GM12878 (cell line): Measurements from ENCODE around the gene DGKQ. TPM values are rescaled to one million over a fixed set of nuclear protein-coding genes. Genes with fewer than 3 reads are reported as not detected.
A peak's percentile ranks its signal among the peaks of the same experiment; 100 is the strongest.

Experiments used
- ATF7 ChIP-seq: fragments of 450-650 bp; IDR thresholded peaks from 2 replicates; pipeline ENCODE4 v1.6.1; 2016; ENCODE audit warnings: low read depth, mild to moderate bottlenecking
- BHLHE40 ChIP-seq, 2 experiments: fragments of 450-650 bp in 1 of 2; IDR thresholded peaks; 2 replicates each; pipeline ENCODE4 v1.6.1; 2011 to 2017; ENCODE audit warnings: low read depth in 2 of 2, borderline replicate concordance in 1 of 2, improper control_type of control experiment in 1 of 2, low read length in 1 of 2, mild to moderate bottlenecking in 1 of 2
- CHD2 ChIP-seq: IDR thresholded peaks from 2 replicates; pipeline ENCODE4 v1.6.1; 2011; ENCODE audit warnings: low read depth, low read length, improper control_type of control experiment, borderline replicate concordance
- EP300 ChIP-seq, 2 experiments: fragments of 150-350 bp in 1 of 2; IDR thresholded peaks; 2 replicates each; pipeline ENCODE4 v1.6.1; 2011 to 2012; ENCODE audit warnings: low read depth in 2 of 2, low read length in 2 of 2, borderline replicate concordance in 1 of 2, improper control_type of control experiment in 1 of 2, inconsistent platforms in 1 of 2; ENCODE audit not compliant: control insufficient read depth in 1 of 2
- FOXM1 ChIP-seq: IDR thresholded peaks from 2 replicates; pipeline ENCODE4 v1.6.1; 2012; ENCODE audit warnings: low read depth, mild to moderate bottlenecking, inconsistent platforms, low read length, moderate library complexity
- GATAD2B ChIP-seq: fragments of 450-650 bp; conservative IDR thresholded peaks from 2 replicates; pipeline ENCODE4 v1.6.1; 2017; ENCODE audit warnings: low read depth, mild to moderate bottlenecking, moderate library complexity
- HCFC1 ChIP-seq: fragments of 150-350 bp; IDR thresholded peaks from 2 replicates; pipeline ENCODE4 v1.6.1; 2014; ENCODE audit warnings: low read length
- IKZF1 ChIP-seq: fragments of 450-650 bp; conservative IDR thresholded peaks from 2 replicates; pipeline ENCODE4 v1.6.1; 2017; ENCODE audit warnings: antibody characterized with exemption, mild to moderate bottlenecking
- IKZF2 ChIP-seq, 2 experiments: fragments of 450-650 bp; IDR thresholded peaks; 2 replicates each; pipeline ENCODE4 v1.6.1; 2017; ENCODE audit warnings: mild to moderate bottlenecking in 2 of 2, moderate library complexity in 2 of 2
- KAT2A ChIP-seq: conservative IDR thresholded peaks from 2 replicates; pipeline ENCODE4 v1.6.1; 2011; ENCODE audit warnings: low read depth, low read length; ENCODE audit not compliant: control insufficient read depth
- LARP7 ChIP-seq: fragments of 450-650 bp; IDR thresholded peaks from 2 replicates; pipeline ENCODE4 v1.6.1; 2017; ENCODE audit warnings: mild to moderate bottlenecking
- MTA2 ChIP-seq: fragments of 450-650 bp; IDR thresholded peaks from 2 replicates; pipeline ENCODE4 v1.6.1; 2016; ENCODE audit warnings: low read depth, mild to moderate bottlenecking, moderate library complexity
- MXI1 ChIP-seq: fragments of 150-350 bp; IDR thresholded peaks from 2 replicates; pipeline ENCODE4 v1.6.1; 2011; ENCODE audit warnings: low read depth, mild to moderate bottlenecking, inconsistent platforms, low read length, improper control_type of control experiment
- POLR2A ChIP-seq: IDR thresholded peaks from 2 replicates; pipeline ENCODE4 v1.6.1; 2011; ENCODE audit warnings: low read depth, mild to moderate bottlenecking, low read length
- POLR2AphosphoS2 ChIP-seq: IDR thresholded peaks from 2 replicates; pipeline ENCODE4 v1.6.1; 2011; ENCODE audit warnings: low read depth, mild to moderate bottlenecking, low read length, improper control_type of control experiment, moderate library complexity
- RCOR1 ChIP-seq: conservative IDR thresholded peaks from 2 replicates; pipeline ENCODE4 v1.6.1; 2012; ENCODE audit warnings: low read depth, low read length, improper control_type of control experiment
- TCF12 ChIP-seq: IDR thresholded peaks from 2 replicates; pipeline ENCODE4 v1.6.1; 2011; ENCODE audit warnings: low read depth, mild to moderate bottlenecking, low read length
- ZNF217 ChIP-seq: fragments of 450-650 bp; IDR thresholded peaks from 2 replicates; pipeline ENCODE4 v1.6.1; 2017; ENCODE audit warnings: antibody characterized with exemption, mild to moderate bottlenecking
- ZNF24 ChIP-seq: fragments of 450-650 bp; IDR thresholded peaks from 2 replicates; pipeline ENCODE4 v1.6.1; 2017; ENCODE audit warnings: antibody characterized with exemption, mild to moderate bottlenecking
- polyA plus RNA-seq, 11 experiments: library from polyadenylated mRNA; depleted of rRNA in 4 of 11; unstranded in 6 of 11; stranded (reverse) in 5 of 11; fragments of >200 nt; fragmentation: Nextera tagmentation in 4 of 11; fragmentation: Illumina TruSeq in 1 of 11; extraction: Ambion mirVana in 4 of 11; extraction: Trizol in 1 of 11; gene quantifications; 1 replicate in 1 of 11; 2 replicates in 10 of 11; pipeline versions ENCODE4 v1.2.1 to v1.2.3, GENCODE V29; 2011 to 2016; ENCODE audit warnings: inconsistent platforms in 2 of 11, missing spikeins in 2 of 11, low read depth in 1 of 11
- total RNA-seq, 4 experiments: library from RNA; depleted of rRNA in 3 of 4; stranded (reverse); fragments of >200 nt in 3 of 4; fragmentation: Illumina TruSeq in 1 of 4; extraction: Trizol in 1 of 4; gene quantifications; 2 replicates each; pipeline versions ENCODE4 v1.2.1 to v1.2.3, GENCODE V29; 2013 to 2021
- TF ChIP-seq, protein P1 (sequence below): fragments of 450-650 bp; IDR thresholded peaks from 2 replicates; pipeline ENCODE4 v1.6.1; 2018; ENCODE audit warnings: mild to moderate bottlenecking, low read depth, moderate library complexity; ENCODE audit not compliant: partially characterized antibody
- TF ChIP-seq, protein P2 (sequence below): fragments of 450-650 bp; IDR thresholded peaks from 2 replicates; pipeline ENCODE4 v1.6.1; 2017; ENCODE audit warnings: mild to moderate bottlenecking, moderate library complexity

The DGKQ gene
- total and polyA plus RNA-seq, 10 of the 15 experiments (the other 5 are each of a cell fraction or from before 2014, with no cell fraction given) = 0.11 to 10.5 (median 1.4) TPM

DNA sequence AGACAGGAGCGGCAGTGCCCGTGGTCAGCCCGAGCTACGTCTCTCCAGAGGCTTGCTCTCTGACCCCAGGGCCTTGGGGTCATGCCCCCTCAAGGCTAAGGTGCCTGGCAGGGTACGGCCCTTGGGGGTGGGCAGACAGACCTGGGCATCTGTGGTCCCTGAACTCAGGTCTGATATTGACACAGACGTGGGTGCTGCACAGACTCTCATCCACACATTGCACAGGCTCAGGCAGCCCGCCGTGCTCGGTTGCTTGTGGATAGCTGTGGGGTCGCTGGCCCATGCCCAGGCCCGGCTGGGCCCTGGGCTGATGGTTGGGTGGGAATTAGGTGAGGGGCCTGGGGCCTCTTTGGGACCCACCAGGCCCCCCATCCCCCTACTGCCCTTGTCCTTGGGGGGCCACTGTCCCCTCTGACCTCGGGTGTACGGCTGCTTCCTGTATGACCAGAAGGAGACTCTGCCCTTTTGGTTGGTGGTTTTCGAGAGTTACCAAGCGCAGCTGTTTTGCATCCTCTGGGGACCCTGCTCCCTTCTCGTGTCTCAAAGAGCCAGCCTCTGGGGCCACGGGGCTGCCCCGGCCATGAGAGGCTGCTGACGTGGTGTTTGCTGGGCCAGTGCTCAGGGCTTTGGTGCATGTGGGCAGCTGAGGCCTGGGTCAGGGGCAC lies 48.1 kb upstream of the DGKQ start (continued):
- TF ChIP-seq IKZF1 = peak; percentile 55; the same call in 1 of the 2 replicates
- TF ChIP-seq RCOR1 = 0 out of 2 replicates have a peak, but pooled peaks have one; percentile 36
- TF ChIP-seq ZNF217 = peak; percentile 22; the same call in 1 of the 2 replicates
- TF ChIP-seq MTA2 = peak; percentile 74; the same call in 1 of the 2 replicates
- no peak for TF ChIP-seq FOXM1
- TF ChIP-seq, protein P1, sequence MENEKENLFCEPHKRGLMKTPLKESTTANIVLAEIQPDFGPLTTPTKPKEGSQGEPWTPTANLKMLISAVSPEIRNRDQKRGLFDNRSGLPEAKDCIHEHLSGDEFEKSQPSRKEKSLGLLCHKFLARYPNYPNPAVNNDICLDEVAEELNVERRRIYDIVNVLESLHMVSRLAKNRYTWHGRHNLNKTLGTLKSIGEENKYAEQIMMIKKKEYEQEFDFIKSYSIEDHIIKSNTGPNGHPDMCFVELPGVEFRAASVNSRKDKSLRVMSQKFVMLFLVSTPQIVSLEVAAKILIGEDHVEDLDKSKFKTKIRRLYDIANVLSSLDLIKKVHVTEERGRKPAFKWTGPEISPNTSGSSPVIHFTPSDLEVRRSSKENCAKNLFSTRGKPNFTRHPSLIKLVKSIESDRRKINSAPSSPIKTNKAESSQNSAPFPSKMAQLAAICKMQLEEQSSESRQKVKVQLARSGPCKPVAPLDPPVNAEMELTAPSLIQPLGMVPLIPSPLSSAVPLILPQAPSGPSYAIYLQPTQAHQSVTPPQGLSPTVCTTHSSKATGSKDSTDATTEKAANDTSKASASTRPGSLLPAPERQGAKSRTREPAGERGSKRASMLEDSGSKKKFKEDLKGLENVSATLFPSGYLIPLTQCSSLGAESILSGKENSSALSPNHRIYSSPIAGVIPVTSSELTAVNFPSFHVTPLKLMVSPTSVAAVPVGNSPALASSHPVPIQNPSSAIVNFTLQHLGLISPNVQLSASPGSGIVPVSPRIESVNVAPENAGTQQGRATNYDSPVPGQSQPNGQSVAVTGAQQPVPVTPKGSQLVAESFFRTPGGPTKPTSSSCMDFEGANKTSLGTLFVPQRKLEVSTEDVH = no peak
- TF ChIP-seq POLR2A = peak; percentile 16; the same call in 1 of the 2 replicates
- TF ChIP-seq ZNF24 = no peak
- TF ChIP-seq LARP7 = 0 out of 2 replicates have a peak, but pooled peaks have one; percentile 47
- TF ChIP-seq BHLHE40 (IDR thresholded peaks at IDR 0.05; ENCODE audit: borderline replicate concordance in 1 of 2, low read depth in 2 of 2, low read length in 1 of 2) = peak; percentile 59 to 69; a peak in 3 of 4 replicates
- TF ChIP-seq CHD2 = peak; percentile 68
- peak; percentile 48 to 52; a peak in 2 of 4 replicates for TF ChIP-seq EP300 (IDR thresholded peaks at IDR 0.05; ENCODE audit: borderline replicate concordance in 1 of 2, control insufficient read depth in 1 of 2, low read depth in 2 of 2, low read length in 2 of 2)
- TF ChIP-seq, protein P2, sequence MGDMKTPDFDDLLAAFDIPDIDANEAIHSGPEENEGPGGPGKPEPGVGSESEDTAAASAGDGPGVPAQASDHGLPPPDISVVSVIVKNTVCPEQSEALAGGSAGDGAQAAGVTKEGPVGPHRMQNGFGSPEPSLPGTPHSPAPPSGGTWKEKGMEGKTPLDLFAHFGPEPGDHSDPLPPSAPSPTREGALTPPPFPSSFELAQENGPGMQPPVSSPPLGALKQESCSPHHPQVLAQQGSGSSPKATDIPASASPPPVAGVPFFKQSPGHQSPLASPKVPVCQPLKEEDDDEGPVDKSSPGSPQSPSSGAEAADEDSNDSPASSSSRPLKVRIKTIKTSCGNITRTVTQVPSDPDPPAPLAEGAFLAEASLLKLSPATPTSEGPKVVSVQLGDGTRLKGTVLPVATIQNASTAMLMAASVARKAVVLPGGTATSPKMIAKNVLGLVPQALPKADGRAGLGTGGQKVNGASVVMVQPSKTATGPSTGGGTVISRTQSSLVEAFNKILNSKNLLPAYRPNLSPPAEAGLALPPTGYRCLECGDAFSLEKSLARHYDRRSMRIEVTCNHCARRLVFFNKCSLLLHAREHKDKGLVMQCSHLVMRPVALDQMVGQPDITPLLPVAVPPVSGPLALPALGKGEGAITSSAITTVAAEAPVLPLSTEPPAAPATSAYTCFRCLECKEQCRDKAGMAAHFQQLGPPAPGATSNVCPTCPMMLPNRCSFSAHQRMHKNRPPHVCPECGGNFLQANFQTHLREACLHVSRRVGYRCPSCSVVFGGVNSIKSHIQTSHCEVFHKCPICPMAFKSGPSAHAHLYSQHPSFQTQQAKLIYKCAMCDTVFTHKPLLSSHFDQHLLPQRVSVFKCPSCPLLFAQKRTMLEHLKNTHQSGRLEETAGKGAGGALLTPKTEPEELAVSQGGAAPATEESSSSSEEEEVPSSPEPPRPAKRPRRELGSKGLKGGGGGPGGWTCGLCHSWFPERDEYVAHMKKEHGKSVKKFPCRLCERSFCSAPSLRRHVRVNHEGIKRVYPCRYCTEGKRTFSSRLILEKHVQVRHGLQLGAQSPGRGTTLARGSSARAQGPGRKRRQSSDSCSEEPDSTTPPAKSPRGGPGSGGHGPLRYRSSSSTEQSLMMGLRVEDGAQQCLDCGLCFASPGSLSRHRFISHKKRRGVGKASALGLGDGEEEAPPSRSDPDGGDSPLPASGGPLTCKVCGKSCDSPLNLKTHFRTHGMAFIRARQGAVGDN = peak; percentile 80
- no peak for TF ChIP-seq KAT2A
- TF ChIP-seq IKZF2 (IDR thresholded peaks at IDR 0.05) = peak in 1 of 2 experiments; percentile 19; a peak in 2 of 4 replicates
- TF ChIP-seq MXI1 = peak; percentile 43; the same call in 1 of the 2 replicates
- peak; percentile 85 for TF ChIP-seq TCF12
- TF ChIP-seq HCFC1 = 0 out of 2 replicates have a peak, but pooled peaks have one; percentile 22
- no peak for TF ChIP-seq POLR2AphosphoS2
- TF ChIP-seq ATF7 = peak; percentile 33
- peak; percentile 86 for TF ChIP-seq GATAD2B
